ENCODE measurements around the gene COX7A2. TPM values are rescaled to one million over a fixed set of nuclear protein-coding genes. Genes with fewer than 3 reads are reported as not detected.

COX7A2 gene
- total RNA-seq, 1 experiment from 2014 or later: 524 TPM

GRCh38 chr6:75244063-75244584 lies 523 bp upstream of the COX7A2 start:
- Histone ChIP-seq H3K4me2 (peak overlapping the region; percentile 86), H3K9me3 (ENCODE audit: insufficient read depth, low read depth) (no peaks in the 10 kb centered on the region), H3K9me2 (ENCODE audit: insufficient read depth) (no peaks in the 10 kb centered on the region), H3K27ac (peak overlapping the region; percentile 82), H3F3A (ENCODE audit: insufficient read depth, low read depth) (peaks cover 10% of the 10 kb centered on the region; the same call in 1 of the 2 replicates), H3K4me1 (replicated peaks; ENCODE audit: insufficient read depth) (peaks cover 24% of the 10 kb centered on the region), H3K4me3 (peak overlapping the region; percentile 84), H3K79me2 (ENCODE audit: low read depth) (peaks cover 40% of the 10 kb centered on the region), H3K27me3 (ENCODE audit: insufficient read depth, low read depth) (no peaks in the 10 kb centered on the region), H4K20me1 (ENCODE audit: insufficient read depth) (peaks cover 22% of the 10 kb centered on the region), H2AFZ (peak overlapping the region; percentile 94), H3K36me3 (ENCODE audit: low read depth) (peaks cover 17% of the 10 kb centered on the region)
- POLR2A ChIA-PET (ENCODE audit: unreplicated experiment): interaction anchor here (0.5 to 0.6 kb wide), 5 partner anchors 24 to 1849 kb away, joined by 3 to 14 read pairs (median 6); partner anchors contain the start of gene DDX43
- BruUV-seq (replicated peaks): TSS peak; percentile 99
- no peak for TF ChIP-seq CTCF (conservative IDR thresholded peaks at IDR 0.05)
- no peak for TF ChIP-seq EZH2 (IDR thresholded peaks at IDR 0.05; ENCODE audit: low read depth)
- intact Hi-C loops (cut with micrococcal nuclease; ENCODE audit: unreplicated experiment): no loop called here
- no peak for DNase-seq
- CTCF ChIA-PET: interaction anchor here (0.9 to 1.0 kb wide), 2 partner anchors 53 to 302 kb away, joined by 5 read pairs; no protein-coding TSS in a partner anchor

DNA sequence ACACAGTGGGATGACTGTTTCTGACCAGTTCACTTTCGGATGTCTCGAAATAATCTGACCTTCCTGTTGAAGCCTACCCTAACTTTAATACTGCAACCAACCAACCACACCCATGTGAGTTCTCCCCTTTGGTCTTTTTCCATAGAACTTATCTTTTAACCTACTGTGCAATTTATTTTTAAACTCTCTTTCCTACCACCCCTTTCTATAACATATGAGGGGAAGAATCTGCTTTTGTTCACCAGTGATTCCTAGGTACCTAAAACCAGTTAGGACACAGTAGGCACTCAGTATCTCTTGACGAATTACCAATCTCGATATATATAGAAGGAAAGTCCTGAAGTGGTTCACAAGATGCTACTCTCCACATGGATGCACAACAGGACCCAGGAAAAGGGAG lies 7.0 kb downstream of the COX7A2 start:
- no peak overlapping the region for H2AFZ ChIP-seq
- H3K36me3 ChIP-seq (ENCODE audit: low read depth): peaks cover 28% of the 10 kb centered on the region
- peaks cover 28% of the 10 kb centered on the region for H4K20me1 ChIP-seq (ENCODE audit: insufficient read depth)
- DNase-seq: no peak
- POLR2A ChIA-PET (ENCODE audit: unreplicated experiment): no interaction called here
- peaks cover 8% of the 10 kb centered on the region; the same call in 1 of the 2 replicates for H3K4me1 ChIP-seq (replicated peaks; ENCODE audit: insufficient read depth)
- H3K4me2 ChIP-seq: no peak overlapping the region
- H3K79me2 ChIP-seq (ENCODE audit: low read depth): peaks cover 21% of the 10 kb centered on the region
- BruUV-seq (replicated peaks): no TSS peak
- no peaks in the 10 kb centered on the region for H3K9me3 ChIP-seq (ENCODE audit: insufficient read depth, low read depth)
- TF ChIP-seq CTCF (conservative IDR thresholded peaks at IDR 0.05) (no peak), EZH2 (IDR thresholded peaks at IDR 0.05; ENCODE audit: low read depth) (no peak)
- no peaks in the 10 kb centered on the region for H3K9me2 ChIP-seq (ENCODE audit: insufficient read depth)
- H3K27ac ChIP-seq: no peak overlapping the region
- H3K27me3 ChIP-seq (ENCODE audit: insufficient read depth, low read depth): no peaks in the 10 kb centered on the region
- H3F3A ChIP-seq (ENCODE audit: insufficient read depth, low read depth): peaks cover 24% of the 10 kb centered on the region
- CTCF ChIA-PET: no interaction called here
- intact Hi-C loops (cut with micrococcal nuclease; ENCODE audit: unreplicated experiment): no loop called here
- no peak overlapping the region for H3K4me3 ChIP-seq

- CTCF ChIA-PET: no interaction called here
- no peak for DNase-seq
These were observed 8.3 kb downstream of the COX7A2 start for GRCh38 chr6:75235271-75235670.

More at GRCh38 chr6:75235271-75235670, 8.3 kb downstream of the COX7A2 start:
- Histone ChIP-seq H3K27me3 (ENCODE audit: insufficient read depth, low read depth) (no peaks in the 10 kb centered on the region), H4K20me1 (ENCODE audit: insufficient read depth) (peaks cover 16% of the 10 kb centered on the region; the same call in 1 of the 2 replicates), H3K9me2 (ENCODE audit: insufficient read depth) (no peaks in the 10 kb centered on the region), H3K4me1 (replicated peaks; ENCODE audit: insufficient read depth) (no peaks in the 10 kb centered on the region), H3K27ac (no peak overlapping the region), H3F3A (ENCODE audit: insufficient read depth, low read depth) (peaks cover 24% of the 10 kb centered on the region), H2AFZ (no peak overlapping the region), H3K36me3 (ENCODE audit: low read depth) (peaks cover 15% of the 10 kb centered on the region), H3K4me2 (no peak overlapping the region), H3K4me3 (no peak overlapping the region), H3K79me2 (ENCODE audit: low read depth) (peaks cover 7% of the 10 kb centered on the region), H3K9me3 (ENCODE audit: insufficient read depth, low read depth) (no peaks in the 10 kb centered on the region)
- TF ChIP-seq EZH2 (IDR thresholded peaks at IDR 0.05; ENCODE audit: low read depth): no peak
- TF ChIP-seq CTCF (conservative IDR thresholded peaks at IDR 0.05): no peak
- POLR2A ChIA-PET (ENCODE audit: unreplicated experiment): interaction anchor here (0.6 to 0.7 kb wide), 2 partner anchors 33 to 70 kb away, joined by 3 to 11 read pairs; no protein-coding TSS in a partner anchor
- no TSS peak for BruUV-seq (replicated peaks)
- intact Hi-C loops (cut with micrococcal nuclease; ENCODE audit: unreplicated experiment): no loop called here
